Umbilical cord (tissue), 2 donors: Measurements from ENCODE around the gene AWAT1. TPM values are rescaled to one million over a fixed set of nuclear protein-coding genes. Genes with fewer than 3 reads are reported as not detected.
"Not testable (repeated sequence)": the region's sequence is repeated elsewhere in the genome, so short reads cannot be mapped to it uniquely, and the experiment has no call there.

Experiments used
- DNase-seq: peaks from one replicate; pipeline ENCODE4 v3.0.0-alpha.2; 2015; ENCODE audit warnings: low spot score
- total RNA-seq: library from RNA; depleted of rRNA; stranded (reverse); fragments of >200 nt; gene quantifications from one replicate; pipeline ENCODE4 v1.2.3, GENCODE V29; 2014; ENCODE audit warnings: low replicate concordance; ENCODE audit not compliant: insufficient read depth

Gene AWAT1
- total RNA-seq, 1 donor from 2014 or later: not detected

- no peak for DNase-seq
These were observed 25.6 kb downstream of the AWAT1 start, which contains the start of gene P2RY4 for GRCh38 chrX:70260104-70260503. Gene P2RY4 (minus strand): TSS chrX:70260204. CDS start chrX:70259624, 580 bp downstream.

GRCh38 chrX:70262952-70263567 is 28.6 kb downstream of the AWAT1 start:
- peak; percentile 46 for DNase-seq

- DNase-seq: no peak
These were observed 30.3 kb downstream of the AWAT1 start for GRCh38 chrX:70264784-70265183.

GRCh38 chrX:70268034-70268433 is 33.6 kb downstream of the AWAT1 start, which contains the start of gene ARR3:
Gene ARR3 (plus strand): TSS chrX:70268334. CDS start chrX:70269386, 1,052 bp downstream.
- DNase-seq: no peak

- not testable (repeated sequence) for DNase-seq
These were observed 39.6 kb downstream of the AWAT1 start for GRCh38 chrX:70274029-70274428.

- no peak for DNase-seq
These were observed 44.6 kb downstream of the AWAT1 start for GRCh38 chrX:70279081-70279480.

GRCh38 chrX:70280573-70280972 is 46.1 kb downstream of the AWAT1 start:
- DNase-seq: no peak

GRCh38 chrX:70281951-70282350 is 47.5 kb downstream of the AWAT1 start, which contains the start of gene RAB41:
Gene RAB41 (plus strand): TSS chrX:70282172. CDS start chrX:70282218, 46 bp downstream.
- no peak for DNase-seq

GRCh38 chrX:70289168-70289792 is 54.8 kb downstream of the AWAT1 start:
- no peak for DNase-seq

Other genes with a start within 250 kb of the AWAT1 start
- gene AWAT2, start 184.7 kb upstream of the AWAT1 start, total RNA-seq: 0.96 TPM
- gene OTUD6A, start 172.2 kb upstream of the AWAT1 start, total RNA-seq: not detected
- gene IGBP1, start 101.2 kb upstream of the AWAT1 start, total RNA-seq: 58.7 TPM
- gene DGAT2L6, start 57.2 kb upstream of the AWAT1 start, total RNA-seq: 0.96 TPM
- gene P2RY4, start 25.5 kb downstream of the AWAT1 start, total RNA-seq: 0.48 TPM
- gene ARR3, start 33.7 kb downstream of the AWAT1 start, total RNA-seq: not detected
- gene RAB41, start 47.5 kb downstream of the AWAT1 start, total RNA-seq: not detected
- gene PDZD11, start 55.3 kb downstream of the AWAT1 start, total RNA-seq: 22.1 TPM
- 0.24 TPM for gene KIF4A, start 55.4 kb downstream of the AWAT1 start, total RNA-seq
- 0.72 TPM for gene GDPD2, start 188.7 kb downstream of the AWAT1 start, total RNA-seq
- 19.5 TPM for gene DLG3, start 210.2 kb downstream of the AWAT1 start, total RNA-seq